Progenitor cell of endocrine pancreas (in vitro differentiated cells): ENCODE measurements around the gene CGREF1. TPM values are rescaled to one million over a fixed set of nuclear protein-coding genes. Genes with fewer than 3 reads are reported as not detected.
A peak's percentile ranks its signal among the peaks of the same experiment; 100 is the strongest.
"Not testable (repeated sequence)": the region's sequence is repeated elsewhere in the genome, so short reads cannot be mapped to it uniquely, and the experiment has no call there.

Experiments used
- DNase-seq: peaks from one replicate; pipeline ENCODE4 v3.0.0; 2021; ENCODE audit warnings: low spot score; ENCODE audit not compliant: unreplicated experiment
- H3K27ac Mint-ChIP-seq: 2 replicates; pipeline ENCODE4 v1.8.0; 2021; ENCODE audit warnings: mild to moderate bottlenecking, moderate library complexity, mixed read lengths
- H3K27me3 Mint-ChIP-seq: 2 replicates; pipeline ENCODE4 v1.8.0; 2021; ENCODE audit warnings: mixed read lengths
- H3K36me3 Mint-ChIP-seq: 2 replicates; pipeline ENCODE4 v1.8.0; 2022; ENCODE audit warnings: mixed read lengths; ENCODE audit not compliant: insufficient read depth
- H3K4me1 Mint-ChIP-seq: 2 replicates; pipeline ENCODE4 v1.8.0; 2021; ENCODE audit warnings: low read depth, mixed read lengths
- H3K4me3 Mint-ChIP-seq: 2 replicates; pipeline ENCODE4 v1.8.0; 2021; ENCODE audit warnings: low read depth, mild to moderate bottlenecking, moderate library complexity, mixed read lengths
- H3K9me3 Mint-ChIP-seq: 2 replicates; pipeline ENCODE4 v1.8.0; 2021; ENCODE audit warnings: low read depth, mixed read lengths
- CTCF ChIP-seq: fragments of 200-600 bp; sonication (generic); IDR thresholded peaks from one replicate; pipeline ENCODE4 v1.5.0; 2021; ENCODE audit warnings: antibody characterized with exemption, mild to moderate bottlenecking; ENCODE audit not compliant: unreplicated experiment
- total RNA-seq: library from RNA; stranded (reverse); gene quantifications from 2 replicates; pipeline ENCODE4 v1.2.1, GENCODE V29; 2021

The CGREF1 gene
- total RNA-seq, 1 donor from 2014 or later: 0.31 TPM

- Mint-ChIP-seq H3K4me1 (peaks cover 7% of the 10 kb centered on the region), H3K9me3 (no peaks in the 10 kb centered on the region), H3K36me3 (no peaks in the 10 kb centered on the region), H3K27me3 (peaks cover 51% of the 10 kb centered on the region), H3K4me3 (no peak overlapping the region), H3K27ac (no peak overlapping the region)
- no peak for TF ChIP-seq CTCF
- DNase-seq: no peak
Measured at GRCh38 chr2:27125104-27125503, 6.2 kb upstream of the CGREF1 start.

- TF ChIP-seq CTCF: no peak
- peak; percentile 33 for DNase-seq
- Mint-ChIP-seq H3K9me3 (no peaks in the 10 kb centered on the region), H3K36me3 (no peaks in the 10 kb centered on the region), H3K27ac (peak within 1 kb of the TSS; percentile 58), H3K4me1 (peaks cover 10% of the 10 kb centered on the region), H3K27me3 (peaks cover 64% of the 10 kb centered on the region), H3K4me3 (peak within 1 kb of the TSS; percentile 82)
Measured at GRCh38 chr2:27123302-27124150, 4.6 kb upstream of the CGREF1 start, which contains the start of gene ABHD1. TSS of gene ABHD1 (plus strand) at chr2:27123815. CDS start at chr2:27123949, 134 bp downstream.

- Mint-ChIP-seq H3K36me3 (no peaks in the 10 kb centered on the region), H3K27me3 (peaks cover 71% of the 10 kb centered on the region), H3K9me3 (no peaks in the 10 kb centered on the region), H3K4me3 (peak overlapping the region; percentile 82), H3K27ac (no peak overlapping the region), H3K4me1 (peaks cover 10% of the 10 kb centered on the region)
- no peak for TF ChIP-seq CTCF
- no peak for DNase-seq
Measured at GRCh38 chr2:27122791-27123190, 3.9 kb upstream of the CGREF1 start.

GRCh38 chr2:27121906-27122305, 3.0 kb upstream of the CGREF1 start:
- peaks cover 80% of the 10 kb centered on the region for H3K27me3 Mint-ChIP-seq
- no peak overlapping the region for H3K4me3 Mint-ChIP-seq
- no peak for TF ChIP-seq CTCF
- peaks cover 10% of the 10 kb centered on the region for H3K4me1 Mint-ChIP-seq
- H3K36me3 Mint-ChIP-seq: no peaks in the 10 kb centered on the region
- DNase-seq: no peak
- no peak overlapping the region for H3K27ac Mint-ChIP-seq
- no peaks in the 10 kb centered on the region for H3K9me3 Mint-ChIP-seq

- Mint-ChIP-seq H3K27me3 (peaks cover 78% of the 10 kb centered on the region), H3K4me3 (peak overlapping the region; percentile 74)
- not testable (repeated sequence) for DNase-seq, H3K27ac Mint-ChIP-seq, H3K9me3 Mint-ChIP-seq, H3K4me1 Mint-ChIP-seq, H3K36me3 Mint-ChIP-seq
Measured at GRCh38 chr2:27119330-27119670, 372 bp upstream of the CGREF1 start.
